Endothelial cell (in vitro differentiated cells): ENCODE data around the gene CASTOR2. TPM values are rescaled to one million over a fixed set of nuclear protein-coding genes. Genes with fewer than 3 reads are reported as not detected.

Experiments used
- DNase-seq: peaks from one replicate; pipeline ENCODE4 v3.0.0; 2021; ENCODE audit warnings: low spot score
- H3K27ac Mint-ChIP-seq: one replicate; pipeline ENCODE4 v1.8.0; 2021; ENCODE audit warnings: mixed read lengths, inconsistent platforms; ENCODE audit not compliant: unreplicated experiment
- H3K27me3 Mint-ChIP-seq: one replicate; pipeline ENCODE4 v1.8.0; 2021; ENCODE audit warnings: mild to moderate bottlenecking, moderate library complexity, mixed read lengths, inconsistent platforms; ENCODE audit not compliant: unreplicated experiment
- H3K36me3 Mint-ChIP-seq: one replicate; pipeline ENCODE4 v1.8.0; 2021; ENCODE audit warnings: mild to moderate bottlenecking, low read depth, mixed read lengths, inconsistent platforms; ENCODE audit not compliant: unreplicated experiment
- H3K4me1 Mint-ChIP-seq: one replicate; pipeline ENCODE4 v1.8.0; 2021; ENCODE audit warnings: mild to moderate bottlenecking, mixed read lengths, inconsistent platforms; ENCODE audit not compliant: unreplicated experiment
- H3K4me3 Mint-ChIP-seq: one replicate; pipeline ENCODE4 v1.8.0; 2021; ENCODE audit warnings: mild to moderate bottlenecking, mixed read lengths, inconsistent platforms; ENCODE audit not compliant: unreplicated experiment
- H3K9me3 Mint-ChIP-seq: one replicate; pipeline ENCODE4 v1.8.0; 2021; ENCODE audit warnings: mixed read lengths, inconsistent platforms; ENCODE audit not compliant: unreplicated experiment
- CTCF ChIP-seq: fragments of 200-600 bp; sonication (generic); IDR thresholded peaks from one replicate; pipeline ENCODE4 v1.5.0; 2021; ENCODE audit warnings: antibody characterized with exemption; ENCODE audit not compliant: unreplicated experiment
- total RNA-seq: library from RNA; stranded (reverse); fragmentation: NEBNext Ultra II Directional; extraction: Animal tissue kit (Norgen Biotek cat#: 25700); gene quantifications from one replicate; pipeline ENCODE4 v1.2.1, GENCODE V29; 2021; ENCODE audit not compliant: unreplicated experiment

CASTOR2 gene
- total RNA-seq, 1 donor from 2014 or later = 52.4 TPM

DNA sequence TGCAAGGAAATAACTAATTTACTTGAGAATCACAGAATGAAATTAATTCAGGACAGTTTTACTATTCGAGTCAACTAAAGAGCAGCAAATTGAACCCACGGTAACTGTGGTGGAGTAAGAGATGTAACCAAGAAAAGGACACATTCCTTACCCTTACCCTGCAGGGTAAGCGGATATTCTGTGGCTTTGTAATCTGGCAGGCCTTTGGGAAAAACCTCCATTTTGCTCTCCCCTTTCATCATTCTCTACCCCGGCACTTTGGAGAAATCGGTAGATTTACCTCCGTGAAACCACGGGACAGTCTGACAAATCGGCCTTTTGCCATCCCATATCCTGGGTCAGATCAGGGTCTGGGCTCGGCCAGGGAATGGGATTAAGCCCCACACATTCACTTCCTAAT is 90.7 kb downstream of the CASTOR2 start:
- no peak for DNase-seq
- no peaks in the 10 kb centered on the region for H3K9me3 Mint-ChIP-seq
- H3K4me3 Mint-ChIP-seq = no peak overlapping the region
- H3K4me1 Mint-ChIP-seq = no peaks in the 10 kb centered on the region
- TF ChIP-seq CTCF = no peak
- no peak overlapping the region for H3K27ac Mint-ChIP-seq
- peaks cover 40% of the 10 kb centered on the region for H3K36me3 Mint-ChIP-seq
- H3K27me3 Mint-ChIP-seq = peaks cover 2% of the 10 kb centered on the region

GRCh38 chr7:75055830-75056772 is 91.6 kb downstream of the CASTOR2 start:
- H3K27me3 Mint-ChIP-seq = peaks cover 2% of the 10 kb centered on the region
- DNase-seq = no peak
- H3K36me3 Mint-ChIP-seq = peaks cover 40% of the 10 kb centered on the region
- no peak overlapping the region for H3K27ac Mint-ChIP-seq
- H3K4me1 Mint-ChIP-seq = no peaks in the 10 kb centered on the region
- H3K4me3 Mint-ChIP-seq = no peak overlapping the region
- H3K9me3 Mint-ChIP-seq = no peaks in the 10 kb centered on the region
- no peak for TF ChIP-seq CTCF

- TF ChIP-seq CTCF = no peak
- no peak for DNase-seq
- Mint-ChIP-seq H3K9me3 (no peaks in the 10 kb centered on the region), H3K36me3 (peaks cover 42% of the 10 kb centered on the region), H3K27me3 (peaks cover 2% of the 10 kb centered on the region), H3K4me3 (no peak overlapping the region), H3K27ac (no peak overlapping the region), H3K4me1 (no peaks in the 10 kb centered on the region)
These were observed 93.9 kb downstream of the CASTOR2 start for GRCh38 chr7:75058406-75058805.

DNA sequence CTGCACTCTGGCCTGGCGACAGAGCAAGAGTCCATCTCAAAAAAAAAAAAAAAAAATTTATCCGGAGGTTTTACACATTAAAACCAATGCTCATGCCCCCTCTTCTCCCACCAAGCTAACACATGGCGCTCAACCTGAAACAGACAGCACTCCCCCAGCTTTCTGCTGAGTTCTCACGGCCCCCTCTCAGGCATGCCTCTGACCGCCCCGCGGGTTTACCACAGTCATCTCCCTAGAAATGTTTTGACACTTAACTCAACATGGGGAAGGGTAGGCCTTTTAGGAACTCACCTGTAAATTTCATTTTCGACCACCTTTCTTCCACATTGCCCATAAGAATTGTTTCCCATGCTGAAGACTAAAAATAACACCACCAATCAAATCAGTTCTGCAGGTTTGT is 99.8 kb downstream of the CASTOR2 start:
- Mint-ChIP-seq H3K4me3 (no peak overlapping the region), H3K9me3 (no peaks in the 10 kb centered on the region), H3K27me3 (no peaks in the 10 kb centered on the region), H3K4me1 (no peaks in the 10 kb centered on the region), H3K27ac (no peak overlapping the region), H3K36me3 (peaks cover 28% of the 10 kb centered on the region)
- TF ChIP-seq CTCF = no peak
- DNase-seq = no peak

DNA sequence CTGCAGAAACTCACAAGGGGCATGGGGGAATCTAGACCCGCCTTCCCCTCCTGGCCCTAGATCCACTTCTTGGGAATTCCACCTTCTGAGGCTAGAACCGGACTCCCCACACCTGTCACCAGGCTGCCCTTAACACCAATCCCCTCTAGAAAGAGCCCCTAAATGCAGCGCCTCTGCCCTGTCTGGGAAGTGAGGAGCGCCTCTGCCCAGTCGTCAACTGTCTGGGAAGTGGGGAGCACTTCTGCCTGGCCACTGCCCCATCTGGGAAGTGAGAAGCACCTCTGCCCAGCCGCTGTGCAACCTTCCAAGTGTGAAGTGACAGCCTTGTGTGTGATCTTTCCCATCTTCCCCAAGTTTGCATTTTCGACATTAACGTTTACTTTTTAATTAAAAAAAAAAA is 100.3 kb downstream of the CASTOR2 start:
- H3K4me3 Mint-ChIP-seq = no peak overlapping the region
- peaks cover 28% of the 10 kb centered on the region for H3K36me3 Mint-ChIP-seq
- no peaks in the 10 kb centered on the region for H3K4me1 Mint-ChIP-seq
- H3K9me3 Mint-ChIP-seq = no peaks in the 10 kb centered on the region
- H3K27ac Mint-ChIP-seq = no peak overlapping the region
- DNase-seq = no peak
- no peaks in the 10 kb centered on the region for H3K27me3 Mint-ChIP-seq
- no peak for TF ChIP-seq CTCF
